Neutrophil (primary cell): Measurements from ENCODE around the gene FBXO44.

Experiments
- H3K27ac ChIP-seq: fragments of 200-600 bp; sonication (generic); 2 replicates; pipeline ENCODE4 v1.5.1; 2016; ENCODE audit warnings: mild to moderate bottlenecking, moderate library complexity
- H3K27me3 ChIP-seq: fragments of 200-600 bp; sonication (generic); 2 replicates; pipeline ENCODE4 v1.6.0; 2016; ENCODE audit warnings: mild to moderate bottlenecking
- H3K36me3 ChIP-seq: fragments of 200-600 bp; sonication (generic); 2 replicates; pipeline ENCODE4 v1.5.1; 2017
- H3K4me1 ChIP-seq, 2 experiments: fragments of 200-600 bp in 1 of 2; sonication (generic) in 1 of 2; 1 replicate in 1 of 2; 2 replicates in 1 of 2; pipeline versions ENCODE4 v1.5.1 to v1.6.1; 2013 to 2016; ENCODE audit warnings: low read depth in 1 of 2, low read length in 1 of 2, mild to moderate bottlenecking in 1 of 2, moderate library complexity in 1 of 2; ENCODE audit not compliant: control insufficient read depth in 1 of 2, insufficient read depth in 1 of 2
- H3K4me3 ChIP-seq, 2 experiments: fragments of 200-600 bp in 1 of 2; sonication (generic) in 1 of 2; 1 replicate in 1 of 2; 2 replicates in 1 of 2; pipeline ENCODE4 v1.5.1; 2013 to 2016; ENCODE audit warnings: low read depth in 1 of 2, low read length in 1 of 2, mild to moderate bottlenecking in 1 of 2, moderate library complexity in 1 of 2
- H3K9me3 ChIP-seq: fragments of 200-600 bp; sonication (generic); 2 replicates; pipeline ENCODE4 v1.5.1; 2016
- TF ChIP-seq, protein P1 (sequence below): fragments of 200-600 bp; sonication (generic); IDR thresholded peaks from 2 replicates; pipeline ENCODE4 v1.5.1; 2016; ENCODE audit warnings: antibody characterized with exemption

Gene FBXO44

GRCh38 chr1:11697188-11697892 lies 42.7 kb downstream of the FBXO44 start:
- peaks cover 84% of the 10 kb centered on the region for H3K27me3 ChIP-seq
- no peaks in the 10 kb centered on the region for H3K9me3 ChIP-seq
- H3K4me3 ChIP-seq, result no peak overlapping the region
- no peaks in the 10 kb centered on the region for H3K4me1 ChIP-seq
- H3K36me3 ChIP-seq, result no peaks in the 10 kb centered on the region
- H3K27ac ChIP-seq, result no peak overlapping the region
- TF ChIP-seq, protein P1, sequence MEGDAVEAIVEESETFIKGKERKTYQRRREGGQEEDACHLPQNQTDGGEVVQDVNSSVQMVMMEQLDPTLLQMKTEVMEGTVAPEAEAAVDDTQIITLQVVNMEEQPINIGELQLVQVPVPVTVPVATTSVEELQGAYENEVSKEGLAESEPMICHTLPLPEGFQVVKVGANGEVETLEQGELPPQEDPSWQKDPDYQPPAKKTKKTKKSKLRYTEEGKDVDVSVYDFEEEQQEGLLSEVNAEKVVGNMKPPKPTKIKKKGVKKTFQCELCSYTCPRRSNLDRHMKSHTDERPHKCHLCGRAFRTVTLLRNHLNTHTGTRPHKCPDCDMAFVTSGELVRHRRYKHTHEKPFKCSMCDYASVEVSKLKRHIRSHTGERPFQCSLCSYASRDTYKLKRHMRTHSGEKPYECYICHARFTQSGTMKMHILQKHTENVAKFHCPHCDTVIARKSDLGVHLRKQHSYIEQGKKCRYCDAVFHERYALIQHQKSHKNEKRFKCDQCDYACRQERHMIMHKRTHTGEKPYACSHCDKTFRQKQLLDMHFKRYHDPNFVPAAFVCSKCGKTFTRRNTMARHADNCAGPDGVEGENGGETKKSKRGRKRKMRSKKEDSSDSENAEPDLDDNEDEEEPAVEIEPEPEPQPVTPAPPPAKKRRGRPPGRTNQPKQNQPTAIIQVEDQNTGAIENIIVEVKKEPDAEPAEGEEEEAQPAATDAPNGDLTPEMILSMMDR, result no peak

- Histone ChIP-seq H3K9me3 (no peaks in the 10 kb centered on the region), H3K36me3 (no peaks in the 10 kb centered on the region), H3K4me3 (no peak overlapping the region), H3K27me3 (peaks cover 84% of the 10 kb centered on the region), H3K4me1 (no peaks in the 10 kb centered on the region), H3K27ac (no peak overlapping the region)
- TF ChIP-seq, protein P1, result no peak
Observed at GRCh38 chr1:11697893-11698210, 43.2 kb downstream of the FBXO44 start.

- Histone ChIP-seq H3K27ac (no peak overlapping the region), H3K9me3 (no peaks in the 10 kb centered on the region), H3K4me1 (no peaks in the 10 kb centered on the region), H3K36me3 (no peaks in the 10 kb centered on the region), H3K4me3 (no peak overlapping the region), H3K27me3 (peaks cover 89% of the 10 kb centered on the region)
- TF ChIP-seq, protein P1, result no peak
Observed at GRCh38 chr1:11700601-11701467, 46.2 kb downstream of the FBXO44 start.

GRCh38 chr1:11701551-11701961 lies 46.9 kb downstream of the FBXO44 start:
- no peaks in the 10 kb centered on the region for H3K4me1 ChIP-seq
- no peaks in the 10 kb centered on the region for H3K36me3 ChIP-seq
- no peaks in the 10 kb centered on the region for H3K9me3 ChIP-seq
- TF ChIP-seq, protein P1, result no peak
- H3K27me3 ChIP-seq, result peaks cover 96% of the 10 kb centered on the region
- no peak overlapping the region for H3K4me3 ChIP-seq
- no peak overlapping the region for H3K27ac ChIP-seq

GRCh38 chr1:11701981-11702803 lies 47.5 kb downstream of the FBXO44 start:
- Histone ChIP-seq H3K4me1 (no peaks in the 10 kb centered on the region), H3K4me3 (no peak overlapping the region), H3K27ac (no peak overlapping the region), H3K36me3 (no peaks in the 10 kb centered on the region), H3K9me3 (no peaks in the 10 kb centered on the region), H3K27me3 (peaks cover 97% of the 10 kb centered on the region)
- TF ChIP-seq, protein P1, result no peak
